ENCODE data around the gene BLMH. TPM values are rescaled to one million over a fixed set of nuclear protein-coding genes. Genes with fewer than 3 reads are reported as not detected.

Gene BLMH
- total and polyA plus RNA-seq, 10 of the 15 experiments (the other 5 are each of a cell fraction or from before 2014, with no cell fraction given), result 16.1 to 63.9 (median 54.0) TPM

GRCh38 chr17:30336369-30337171 is 44.8 kb upstream of the BLMH start (continued):
- no peak for TF ChIP-seq CUX1 (IDR thresholded peaks at IDR 0.05; ENCODE audit: insufficient replicate concordance, low read depth, low read length)
- TF ChIP-seq SRF (IDR thresholded peaks at IDR 0.05; ENCODE audit: low read depth in 2 of 2, low read length in 2 of 2), result no peak
- no peak for TF ChIP-seq NR2C2 (IDR thresholded peaks at IDR 0.05; ENCODE audit: borderline replicate concordance, control insufficient read depth, insufficient read length, low read depth)

- FAIRE-seq (no peak), DNase-seq (ENCODE audit: low read depth, low spot score) (no peak), ATAC-seq (no peak)
- Histone ChIP-seq H3K4me2 (ENCODE audit: control insufficient read depth, insufficient read depth) (no peak overlapping the region), H4K20me1 (ENCODE audit: control insufficient read depth, insufficient read depth) (no peaks in the 10 kb centered on the region), H3K27me3 (replicated peaks in 1 of 2; ENCODE audit: control insufficient read depth in 2 of 2, insufficient read depth in 2 of 2, low read length in 1 of 2) (no peaks in the 10 kb centered on the region), H3K36me3 (ENCODE audit: control insufficient read depth in 2 of 2, insufficient read depth in 2 of 2, low read length in 1 of 2) (no peaks in the 10 kb centered on the region), H3K4me1 (ENCODE audit: control insufficient read depth, insufficient read depth, low read length) (peaks cover 12% of the 10 kb centered on the region), H3K27ac (ENCODE audit: control insufficient read depth, insufficient read depth) (no peak overlapping the region), H3K4me3 (no peak overlapping the region), H3K79me2 (ENCODE audit: control insufficient read depth, insufficient read depth, low read length) (no peaks in the 10 kb centered on the region), H2AFZ (ENCODE audit: control insufficient read depth, low read depth, low read length) (no peak overlapping the region), H3K9me3 (replicated peaks; ENCODE audit: control insufficient read depth, insufficient read depth, low read length) (no peaks in the 10 kb centered on the region), H3K9ac (ENCODE audit: control insufficient read depth, insufficient read depth, low read length) (no peak overlapping the region)
- POLR2A ChIA-PET, result interaction anchor here (0.6 to 2.0 kb wide), 3 partner anchors 43 to 230 kb away, joined by 3 to 6 read pairs (median 6); partner anchors contain the start of gene BLMH
- no TSS peak for BruUV-seq (replicated peaks)
- in situ Hi-C loops (cut with MboI), result no loop called here
- SMC1A ChIA-PET (ENCODE audit: uncharacterized antibody, unreplicated experiment), result interaction anchor here (0.5 to 8.6 kb wide), 27 partner anchors 20 to 236 kb away, joined by 3 to 125 read pairs (median 3); partner anchors contain the start of gene BLMH
- CTCF ChIA-PET, result interaction anchor here (0.6 to 12.3 kb wide), 19 partner anchors 8 to 237 kb away, joined by 3 to 345 read pairs (median 11); partner anchors contain the start of genes BLMH, NSRP1 and SLC6A4
- intact Hi-C loops (cut with micrococcal nuclease; ENCODE audit: unreplicated experiment), result loop anchor here (10.0 kb wide), 1 partner anchor 100 kb away; the partner anchor contains the start of gene SLC6A4
- 85% methylated on average over 4 of the region's 4 CpGs for WGBS (ENCODE audit: insufficient coverage, insufficient replicate concordance, low lambda C conversion rate, missing lambda C conversion rate)
- RAD21 ChIA-PET (ENCODE audit: unreplicated experiment), result interaction anchor here (0.8 to 9.6 kb wide), 11 partner anchors 29 to 527 kb away, joined by 3 to 183 read pairs (median 4); partner anchors contain the start of genes BLMH and SLC6A4
- TF ChIP-seq BCL3 (IDR thresholded peaks at IDR 0.05; ENCODE audit: borderline replicate concordance, insufficient read depth, low read depth, low read length, poor library complexity, severe bottlenecking) (no peak), FOXK2 (IDR thresholded peaks at IDR 0.05) (no peak), E2F4 (IDR thresholded peaks at IDR 0.05; ENCODE audit: low read depth, low read length) (no peak), NKRF (conservative IDR thresholded peaks at IDR 0.05) (no peak), HCFC1 (IDR thresholded peaks at IDR 0.05; ENCODE audit: low read length) (no peak)
Observed at GRCh38 chr17:30334421-30334820, 42.7 kb upstream of the BLMH start.

All from GM12878 (cell line).